HT1080 (cell line): Measurements from ENCODE around the gene OSBPL2. TPM values are rescaled to one million over a fixed set of nuclear protein-coding genes. Genes with fewer than 3 reads are reported as not detected.

Source experiments
- DNase-seq: peaks from one replicate; pipeline ENCODE4 v3.0.0-alpha.2; 2015; ENCODE audit warnings: low read depth
- total RNA-seq: library from RNA; depleted of rRNA; stranded (reverse); fragments of >200 nt; shearing (Covaris generic); gene quantifications from 2 replicates; pipeline ENCODE4 v1.2.3, GENCODE V29; 2014

OSBPL2 gene
- total RNA-seq, 1 experiment from 2014 or later = 13.4 TPM

GRCh38 chr20:62253398-62253797, 15.1 kb downstream of the OSBPL2 start:
- no peak for DNase-seq

- DNase-seq = no peak
Measured at GRCh38 chr20:62254021-62254724, 15.9 kb downstream of the OSBPL2 start.

GRCh38 chr20:62255976-62256375, 17.7 kb downstream of the OSBPL2 start:
- DNase-seq = no peak

- DNase-seq = peak; percentile 53
Measured at GRCh38 chr20:62258499-62259293, 20.4 kb downstream of the OSBPL2 start.

GRCh38 chr20:62259294-62259565, 20.9 kb downstream of the OSBPL2 start:
- DNase-seq = no peak

- no peak for DNase-seq
Measured at GRCh38 chr20:62262064-62262463, 23.7 kb downstream of the OSBPL2 start.

GRCh38 chr20:62263396-62263795, 25.1 kb downstream of the OSBPL2 start:
- DNase-seq = no peak

GRCh38 chr20:62265365-62265764, 27.0 kb downstream of the OSBPL2 start:
- no peak for DNase-seq

- no peak for DNase-seq
Measured at GRCh38 chr20:62266340-62266739, 28.0 kb downstream of the OSBPL2 start.

GRCh38 chr20:62266851-62267250, 28.5 kb downstream of the OSBPL2 start:
- DNase-seq = no peak

- DNase-seq = no peak
Measured at GRCh38 chr20:62267543-62267942, 29.2 kb downstream of the OSBPL2 start.

- no peak for DNase-seq
Measured at GRCh38 chr20:62268228-62268900, 30.0 kb downstream of the OSBPL2 start.

GRCh38 chr20:62269378-62269777, 31.1 kb downstream of the OSBPL2 start:
- DNase-seq = no peak

GRCh38 chr20:62269871-62270270, 31.6 kb downstream of the OSBPL2 start:
- no peak for DNase-seq

- no peak for DNase-seq
Measured at GRCh38 chr20:62272200-62272599, 33.9 kb downstream of the OSBPL2 start.

GRCh38 chr20:62273416-62273815, 35.1 kb downstream of the OSBPL2 start:
- no peak for DNase-seq

- DNase-seq = no peak
Measured at GRCh38 chr20:62274332-62274950, 36.1 kb downstream of the OSBPL2 start.

- no peak for DNase-seq
Measured at GRCh38 chr20:62275219-62275618, 36.9 kb downstream of the OSBPL2 start.

- DNase-seq = no peak
Measured at GRCh38 chr20:62276439-62276838, 38.1 kb downstream of the OSBPL2 start.

- no peak for DNase-seq
Measured at GRCh38 chr20:62277253-62277652, 38.9 kb downstream of the OSBPL2 start.

GRCh38 chr20:62280303-62280702, 42.0 kb downstream of the OSBPL2 start:
- no peak for DNase-seq
